Calu3 (cell line): ENCODE data around the gene ACYP1. TPM values are rescaled to one million over a fixed set of nuclear protein-coding genes. Genes with fewer than 3 reads are reported as not detected.

Experiments
- BruUV-seq: library from RNA; stranded (reverse); fragments of 400-500 nt; replicated peaks from 2 replicates; lab custom pipeline; 2021; lab: Mats Ljungman, UMichigan
- CTCF ChIA-PET: fragments of 300-600 bp; sonication (Branson Sonifier 250); formaldehyde crosslinking; loops from one replicate; lab custom pipeline; 2022; ENCODE audit warnings: antibody characterized with exemption; lab: Charles Lee
- DNase-seq: peaks from one replicate; pipeline ENCODE4 v3.0.0; 2022
- H3K27ac Mint-ChIP-seq: one replicate; pipeline ENCODE4 v1.8.0; 2022; ENCODE audit warnings: mixed read lengths; ENCODE audit not compliant: unreplicated experiment
- H3K27me3 Mint-ChIP-seq: one replicate; pipeline ENCODE4 v1.8.0; 2022; ENCODE audit warnings: mixed read lengths; ENCODE audit not compliant: unreplicated experiment
- H3K36me3 Mint-ChIP-seq: one replicate; pipeline ENCODE4 v1.8.0; 2022; ENCODE audit warnings: mild to moderate bottlenecking, moderate library complexity, mixed read lengths; ENCODE audit not compliant: insufficient read depth, unreplicated experiment
- H3K4me1 Mint-ChIP-seq: one replicate; pipeline ENCODE4 v1.8.0; 2022; ENCODE audit warnings: mild to moderate bottlenecking, low read depth, mixed read lengths; ENCODE audit not compliant: unreplicated experiment
- H3K4me3 Mint-ChIP-seq: one replicate; pipeline ENCODE4 v1.8.0; 2022; ENCODE audit warnings: mild to moderate bottlenecking, low read depth, moderate library complexity, mixed read lengths; ENCODE audit not compliant: unreplicated experiment
- H3K9me3 Mint-ChIP-seq: one replicate; pipeline ENCODE4 v1.8.0; 2022; ENCODE audit warnings: low read depth, mixed read lengths; ENCODE audit not compliant: unreplicated experiment
- intact Hi-C: fragments of 100-400 bp; cut with micrococcal nuclease; formaldehyde crosslinking; loops from one replicate; pipeline ENCODE4 v1.10.0; 2022; ENCODE audit not compliant: unreplicated experiment
- total RNA-seq: library from RNA; stranded (reverse); gene quantifications from 2 replicates; pipeline ENCODE4 v1.2.3, GENCODE V29; 2022
- TF ChIP-seq, protein P1 (sequence below): fragments of 200-600 bp; IDR thresholded peaks from one replicate; pipeline ENCODE4 v1.8.0; 2022; ENCODE audit warnings: antibody characterized with exemption; ENCODE audit not compliant: unreplicated experiment

ACYP1 gene
- total RNA-seq, 1 experiment from 2014 or later: 33.2 TPM

- H3K27ac Mint-ChIP-seq: no peak overlapping the region
- CTCF ChIA-PET: interaction anchor here (0.7 kb wide), 1 partner anchor 818 kb away, joined by 3 read pairs; no protein-coding TSS in a partner anchor
- TF ChIP-seq, protein P1, sequence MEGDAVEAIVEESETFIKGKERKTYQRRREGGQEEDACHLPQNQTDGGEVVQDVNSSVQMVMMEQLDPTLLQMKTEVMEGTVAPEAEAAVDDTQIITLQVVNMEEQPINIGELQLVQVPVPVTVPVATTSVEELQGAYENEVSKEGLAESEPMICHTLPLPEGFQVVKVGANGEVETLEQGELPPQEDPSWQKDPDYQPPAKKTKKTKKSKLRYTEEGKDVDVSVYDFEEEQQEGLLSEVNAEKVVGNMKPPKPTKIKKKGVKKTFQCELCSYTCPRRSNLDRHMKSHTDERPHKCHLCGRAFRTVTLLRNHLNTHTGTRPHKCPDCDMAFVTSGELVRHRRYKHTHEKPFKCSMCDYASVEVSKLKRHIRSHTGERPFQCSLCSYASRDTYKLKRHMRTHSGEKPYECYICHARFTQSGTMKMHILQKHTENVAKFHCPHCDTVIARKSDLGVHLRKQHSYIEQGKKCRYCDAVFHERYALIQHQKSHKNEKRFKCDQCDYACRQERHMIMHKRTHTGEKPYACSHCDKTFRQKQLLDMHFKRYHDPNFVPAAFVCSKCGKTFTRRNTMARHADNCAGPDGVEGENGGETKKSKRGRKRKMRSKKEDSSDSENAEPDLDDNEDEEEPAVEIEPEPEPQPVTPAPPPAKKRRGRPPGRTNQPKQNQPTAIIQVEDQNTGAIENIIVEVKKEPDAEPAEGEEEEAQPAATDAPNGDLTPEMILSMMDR: no peak
- BruUV-seq: no TSS peak
- intact Hi-C loops: no loop called here
- no peaks in the 10 kb centered on the region for H3K27me3 Mint-ChIP-seq
- H3K9me3 Mint-ChIP-seq: no peaks in the 10 kb centered on the region
- H3K36me3 Mint-ChIP-seq: peaks cover 21% of the 10 kb centered on the region
- H3K4me1 Mint-ChIP-seq: peaks cover 12% of the 10 kb centered on the region
- DNase-seq: no peak
- H3K4me3 Mint-ChIP-seq: no peak overlapping the region
Observed at GRCh38 chr14:75067212-75067611, 3.4 kb upstream of the ACYP1 start.

- TF ChIP-seq, protein P1: no peak
- BruUV-seq: no TSS peak
- Mint-ChIP-seq H3K9me3 (no peaks in the 10 kb centered on the region), H3K27ac (no peak overlapping the region), H3K4me1 (peaks cover 12% of the 10 kb centered on the region), H3K27me3 (no peaks in the 10 kb centered on the region), H3K36me3 (peaks cover 21% of the 10 kb centered on the region), H3K4me3 (no peak overlapping the region)
- no peak for DNase-seq
- intact Hi-C loops: no loop called here
- CTCF ChIA-PET: no interaction called here
Observed at GRCh38 chr14:75066691-75067090, 2.9 kb upstream of the ACYP1 start.

- intact Hi-C loops: no loop called here
- TF ChIP-seq, protein P1: no peak
Observed at GRCh38 chr14:75064205-75064567, 362 bp upstream of the ACYP1 start.

GRCh38 chr14:75063013-75063412 is 811 bp downstream of the ACYP1 start:
- H3K36me3 Mint-ChIP-seq: peaks cover 29% of the 10 kb centered on the region
- no peaks in the 10 kb centered on the region for H3K27me3 Mint-ChIP-seq
- no peak for DNase-seq
- TSS peak; percentile 33 for BruUV-seq
- intact Hi-C loops: no loop called here
- peak overlapping the region; percentile 88 for H3K27ac Mint-ChIP-seq
- TF ChIP-seq, protein P1: no peak
- CTCF ChIA-PET: interaction anchor here (0.7 kb wide), 1 partner anchor 43 kb away, joined by 4 read pairs; no protein-coding TSS in a partner anchor
- peak overlapping the region; percentile 98 for H3K4me3 Mint-ChIP-seq
- H3K4me1 Mint-ChIP-seq: peaks cover 12% of the 10 kb centered on the region
- no peaks in the 10 kb centered on the region for H3K9me3 Mint-ChIP-seq

More at GRCh38 chr14:75064205-75064567, 362 bp upstream of the ACYP1 start:
- Mint-ChIP-seq H3K4me3 (peak overlapping the region; percentile 98), H3K9me3 (no peaks in the 10 kb centered on the region), H3K4me1 (peaks cover 12% of the 10 kb centered on the region), H3K27ac (peak overlapping the region; percentile 88), H3K36me3 (peaks cover 22% of the 10 kb centered on the region), H3K27me3 (no peaks in the 10 kb centered on the region)
- BruUV-seq: no TSS peak
- CTCF ChIA-PET: interaction anchor here (0.5 to 1.1 kb wide), 4 partner anchors 23 to 103 kb away, joined by 3 to 4 read pairs (median 3); no protein-coding TSS in a partner anchor
- no peak for DNase-seq
